Left colon (tissue), 2 donors: ENCODE results near the gene OTOF. TPM values are rescaled to one million over a fixed set of nuclear protein-coding genes. Genes with fewer than 3 reads are reported as not detected.
A peak's percentile ranks its signal among the peaks of the same experiment; 100 is the strongest.

Experiments
- ATAC-seq: fragments of 200-7000 bp; cut with Tn5 transposase; one replicate; pipeline ENCODE4 v1.9.1; 2020; ENCODE audit warnings: mild to moderate bottlenecking, moderate library complexity
- DNase-seq, 2 donors: peaks; one replicate each; pipeline ENCODE4 v3.0.0-alpha.2; 2020
- intact Hi-C, 2 donors: fragments of 100-400 bp; cut with DNase I in 1 of 2; cut with micrococcal nuclease in 1 of 2; formaldehyde crosslinking; loops; one replicate each; pipeline versions ENCODE4 v1.11.2 to v1.14.0; 2022; cut with DNase I, micrococcal nuclease
- long read RNA-seq: library from polyadenylated mRNA; unstranded; transcript quantifications from one replicate; pipeline ENCODE4 v2.0.0, GENCODE V29; 2021
- total RNA-seq, 2 donors: library from RNA; stranded (reverse); fragmentation: NEBNext Ultra II Directional; extraction: Animal tissue kit (Norgen Biotek cat#: 25700); gene quantifications; one replicate each; pipeline ENCODE4 v1.2.1, GENCODE V29; 2021
- donor health status: DM: no; HTN: no; CAD: no.
- donor health status: DM: yes; HTN: yes; CAD: no.

OTOF gene
- not detected for total RNA-seq
- long read RNA-seq = 0 reads

GRCh38 chr2:26477911-26478253, at the start of gene OTOF:
Gene OTOF, minus strand, starts transcription at chr2:26478124.
- no peak for ATAC-seq
- intact Hi-C loops = no loop called here
- no peak for DNase-seq

GRCh38 chr2:26526589-26526988, 48.7 kb upstream of the OTOF start:
- DNase-seq (no peak), ATAC-seq (no peak)
- intact Hi-C loops = no loop called here

GRCh38 chr2:26526105-26526504, 48.2 kb upstream of the OTOF start:
- intact Hi-C loops = no loop called here
- no peak for ATAC-seq
- no peak for DNase-seq

DNA sequence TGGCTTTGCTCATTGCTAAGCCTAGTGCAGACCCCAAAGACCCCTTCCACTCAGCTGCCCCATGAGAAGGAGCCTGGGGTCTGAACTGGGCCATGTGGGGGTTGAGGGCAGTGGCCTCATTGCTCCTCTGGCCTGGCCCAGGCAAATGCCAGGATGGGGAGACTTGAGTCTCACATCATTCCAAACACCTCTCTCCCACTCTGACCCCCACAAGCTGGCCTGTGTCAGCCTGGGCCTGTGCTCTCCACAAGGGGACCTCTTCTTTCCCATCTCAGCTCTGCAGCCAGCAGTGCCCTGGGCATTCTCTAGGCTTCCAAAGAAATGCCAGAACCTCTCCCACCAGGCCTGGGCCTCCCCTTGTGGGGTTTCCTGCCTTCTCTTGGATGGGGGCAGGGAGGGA, 45.8 kb upstream of the OTOF start:
- intact Hi-C loops = no loop called here
- DNase-seq (no peak), ATAC-seq (no peak)

- intact Hi-C loops = no loop called here
- ATAC-seq (no peak), DNase-seq (no peak)
These were observed 44.8 kb upstream of the OTOF start for GRCh38 chr2:26522751-26523171.

DNA sequence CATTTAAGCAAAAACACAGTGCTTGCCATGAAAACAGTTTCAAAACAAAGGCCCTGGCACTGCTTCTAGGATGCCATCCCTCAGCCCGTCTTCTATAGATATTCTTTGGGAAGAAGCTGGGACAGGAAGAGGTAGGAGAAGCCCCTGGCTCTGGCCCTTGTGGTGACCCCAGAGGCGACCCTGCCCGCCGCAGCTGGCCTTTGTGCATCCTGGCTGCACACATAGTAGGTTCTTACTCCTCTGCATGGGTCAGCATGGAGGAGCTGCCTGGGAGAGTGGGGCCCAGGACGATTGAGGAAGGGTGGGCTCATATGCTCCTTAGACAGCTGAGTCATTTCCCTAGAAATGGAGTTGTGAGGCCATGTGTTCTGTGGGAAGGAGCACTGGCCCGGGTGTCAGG, 44.4 kb upstream of the OTOF start:
- DNase-seq (no peak), ATAC-seq (no peak)
- intact Hi-C loops = no loop called here

DNA sequence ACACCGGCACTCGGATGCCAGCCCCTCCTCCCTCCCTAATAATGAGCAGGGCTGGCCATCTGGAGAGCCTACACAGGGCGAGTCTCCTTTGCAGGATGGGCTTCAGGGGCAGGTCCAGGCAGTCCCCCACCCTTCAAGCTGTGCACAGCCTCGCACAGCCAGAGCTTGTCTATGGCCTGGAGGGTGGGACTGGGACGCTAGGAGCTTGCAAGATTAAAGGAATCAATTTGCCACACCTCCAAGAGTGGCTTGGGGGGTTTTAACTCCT, 43.9 kb upstream of the OTOF start:
- intact Hi-C loops = no loop called here
- ATAC-seq (no peak), DNase-seq (no peak)

- intact Hi-C loops = no loop called here
- DNase-seq (peak in 1 of 2 donors; percentile 26), ATAC-seq (peak; percentile 63)
These were observed 43.4 kb upstream of the OTOF start for GRCh38 chr2:26521054-26521912.

DNA sequence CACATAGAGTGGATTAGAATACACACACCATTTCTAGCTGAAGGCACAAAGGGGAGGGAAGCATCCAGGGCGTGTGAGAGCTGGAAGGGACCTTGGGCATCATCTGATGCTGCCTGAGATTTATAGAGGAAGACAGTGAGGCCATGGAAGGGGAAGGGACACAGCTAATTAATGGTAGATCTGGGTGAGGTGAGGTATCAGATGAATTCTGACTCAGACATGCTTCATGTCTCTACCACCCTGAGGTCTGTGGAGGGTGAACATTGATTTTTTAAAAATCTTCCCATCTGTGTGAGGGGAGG, 42.2 kb upstream of the OTOF start:
- DNase-seq = no peak
- no peak for ATAC-seq
- intact Hi-C loops = no loop called here

GRCh38 chr2:26519396-26520147, 41.6 kb upstream of the OTOF start:
- intact Hi-C loops = no loop called here
- no peak for DNase-seq
- no peak for ATAC-seq

GRCh38 chr2:26516781-26517180, 38.9 kb upstream of the OTOF start:
- intact Hi-C loops = no loop called here
- DNase-seq (no peak), ATAC-seq (no peak)

- ATAC-seq (no peak), DNase-seq (no peak)
- intact Hi-C loops = no loop called here
These were observed 38.3 kb upstream of the OTOF start for GRCh38 chr2:26516246-26516645.

DNA sequence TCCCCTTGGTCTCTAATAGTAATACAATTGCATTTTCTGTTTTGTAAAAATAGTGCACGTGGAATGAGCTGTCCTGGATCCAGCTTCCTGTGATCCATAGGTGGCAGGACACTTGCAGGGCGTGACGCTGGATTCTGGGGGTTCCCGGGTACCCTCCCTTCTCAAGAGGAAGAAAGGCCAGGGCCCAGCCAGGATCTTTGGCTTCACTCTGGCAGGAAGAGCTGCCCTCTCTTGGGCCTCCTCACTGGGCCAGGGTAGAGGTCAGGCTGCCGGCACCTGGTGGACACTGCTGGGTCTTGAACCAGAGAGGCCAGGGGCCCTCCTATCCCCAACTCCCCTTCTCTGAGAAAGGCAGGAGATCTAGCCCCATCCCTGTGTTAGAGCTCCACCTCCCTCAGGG, 37.8 kb upstream of the OTOF start:
- no peak for DNase-seq
- intact Hi-C loops = no loop called here
- no peak for ATAC-seq

DNA sequence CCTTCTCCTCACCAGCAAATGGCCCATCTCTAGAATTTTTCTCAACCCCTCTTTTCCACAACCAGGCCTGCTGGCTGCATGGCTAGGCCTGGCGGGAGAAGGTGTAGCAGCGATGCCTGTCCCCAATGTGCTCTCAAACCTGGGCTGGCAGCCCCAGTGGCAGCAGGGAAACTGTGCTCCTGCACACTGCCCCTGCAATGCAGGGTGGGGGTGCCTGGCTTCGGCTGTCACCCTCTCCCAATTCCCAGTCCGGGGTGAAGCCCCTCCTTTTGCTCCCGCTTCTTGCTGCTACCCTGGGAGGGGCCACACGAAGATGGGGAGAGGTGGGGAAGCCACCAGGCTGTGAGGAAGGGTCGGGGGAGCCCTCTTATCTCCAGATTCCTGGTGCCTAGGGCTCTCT, 36.1 kb upstream of the OTOF start:
- intact Hi-C loops = no loop called here
- DNase-seq (no peak), ATAC-seq (no peak)

- intact Hi-C loops = no loop called here
- ATAC-seq = no peak
- no peak for DNase-seq
These were observed 35.3 kb upstream of the OTOF start for GRCh38 chr2:26513261-26513660.

GRCh38 chr2:26511466-26511865, 33.5 kb upstream of the OTOF start:
- DNase-seq (no peak), ATAC-seq (no peak)
- intact Hi-C loops = no loop called here

DNA sequence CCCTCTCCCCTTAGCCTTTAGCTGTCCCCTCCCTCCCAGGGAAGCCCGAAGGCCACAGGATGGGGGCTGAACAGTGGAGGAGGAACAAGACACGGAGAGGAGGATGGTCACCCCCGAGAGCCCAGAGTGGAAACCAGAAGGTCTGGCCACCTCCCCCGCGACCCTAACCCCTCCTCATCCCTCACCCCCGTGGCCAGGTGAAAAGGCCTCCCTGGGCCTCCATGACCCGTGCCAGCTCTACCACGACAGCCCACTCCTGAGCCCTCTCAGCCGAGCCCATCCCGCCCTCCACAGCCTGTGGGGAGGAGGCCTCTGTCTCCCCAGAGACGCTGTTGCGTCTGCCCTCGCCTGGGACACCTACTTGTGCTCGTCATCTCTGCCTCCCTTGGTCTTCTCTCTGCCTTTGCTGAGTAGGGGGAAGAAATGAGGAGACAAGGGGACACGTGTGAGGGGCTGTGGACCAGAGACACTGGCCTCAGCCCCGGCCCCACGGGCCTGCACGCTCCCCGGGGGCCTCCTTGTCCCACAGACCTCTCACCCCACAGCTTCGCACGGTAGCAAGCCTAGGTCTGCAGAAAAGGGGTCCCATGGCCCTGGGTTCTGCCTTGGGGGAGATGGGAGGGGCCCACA, 32.5 kb upstream of the OTOF start:
- DNase-seq (no peak), ATAC-seq (no peak)
- intact Hi-C loops = no loop called here

DNA sequence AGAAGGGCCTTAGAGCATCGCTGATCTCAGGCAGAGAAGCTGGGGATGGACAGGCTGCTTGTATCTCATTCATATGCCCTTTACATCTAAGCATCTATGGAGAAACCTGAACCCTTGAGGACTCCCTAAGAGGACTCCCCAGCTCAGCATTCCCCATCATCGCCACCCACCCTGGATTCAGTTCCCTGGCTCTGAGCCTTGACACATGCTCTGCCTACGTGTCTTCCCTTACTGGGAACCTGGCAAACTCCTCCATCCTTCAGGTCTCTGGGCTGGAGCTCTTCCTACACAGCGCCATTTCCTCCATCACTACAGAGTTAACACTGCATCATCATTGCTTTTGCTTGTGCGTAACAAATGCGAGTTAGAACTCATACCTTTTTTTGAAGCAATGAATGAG, 31.2 kb upstream of the OTOF start:
- DNase-seq (no peak), ATAC-seq (no peak)
- intact Hi-C loops = no loop called here

DNA sequence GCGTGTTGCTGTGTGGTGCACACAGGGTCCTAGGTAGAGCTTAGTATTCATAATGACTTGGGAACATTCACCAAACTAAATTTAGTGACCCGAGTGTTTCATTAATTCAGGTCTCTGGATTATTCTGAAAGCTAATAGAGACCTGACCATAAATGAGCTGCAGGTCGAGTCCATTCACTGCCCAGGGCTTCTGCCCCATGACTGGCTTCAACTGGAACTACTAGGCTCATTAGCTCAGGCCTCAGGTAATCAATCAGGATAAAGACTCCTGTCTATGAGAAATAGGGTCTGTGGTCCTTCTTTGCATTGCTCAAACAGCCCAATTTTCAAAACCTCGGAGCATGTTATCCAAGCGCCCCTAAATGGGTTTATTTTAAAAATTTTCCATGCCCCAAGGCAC, 30.0 kb upstream of the OTOF start:
- ATAC-seq (no peak), DNase-seq (no peak)
- intact Hi-C loops = no loop called here

GRCh38 chr2:26507088-26507487, 29.2 kb upstream of the OTOF start:
- ATAC-seq = no peak
- intact Hi-C loops = no loop called here
- DNase-seq = no peak

GRCh38 chr2:26506279-26506678, 28.4 kb upstream of the OTOF start:
- ATAC-seq (no peak), DNase-seq (no peak)
- intact Hi-C loops = no loop called here
